ENCODE data around the gene MCTP2.

Gene MCTP2

GRCh38 chr15:94205366-94205765, 26.0 kb upstream of the MCTP2 start:
- Histone ChIP-seq H3K4me3 (ENCODE audit: low read depth in 1 of 5, low read length in 5 of 5) (no peak overlapping the region), H3K27me3 (ENCODE audit: control insufficient read depth in 5 of 5, insufficient read depth in 4 of 5, low read length in 5 of 5) (peaks cover 0 to 3% (median 0%) of the 10 kb centered on the region in 5 donors), H3K9ac (ENCODE audit: low read length in 5 of 5) (no peak overlapping the region), H3K27ac (ENCODE audit: low read depth, low read length) (no peak overlapping the region), H3K36me3 (ENCODE audit: control insufficient read depth in 5 of 5, insufficient read depth in 5 of 5, low read length in 5 of 5) (no peaks in the 10 kb centered on the region), H3K9me3 (ENCODE audit: control insufficient read depth in 5 of 5, low read length in 5 of 5) (no peaks in the 10 kb centered on the region), H3K4me1 (ENCODE audit: control insufficient read depth in 5 of 5, insufficient read depth in 5 of 5, low read length in 5 of 5) (no peaks in the 10 kb centered on the region)

- no peaks in the 10 kb centered on the region for H3K36me3 ChIP-seq (ENCODE audit: control insufficient read depth in 5 of 5, insufficient read depth in 5 of 5, low read length in 5 of 5)
- H3K4me3 ChIP-seq (ENCODE audit: low read depth in 1 of 5, low read length in 5 of 5) = no peak overlapping the region
- no peaks in the 10 kb centered on the region for H3K4me1 ChIP-seq (ENCODE audit: control insufficient read depth in 5 of 5, insufficient read depth in 5 of 5, low read length in 5 of 5)
- H3K9ac ChIP-seq (ENCODE audit: low read length in 5 of 5) = no peak overlapping the region
- H3K27ac ChIP-seq (ENCODE audit: low read depth, low read length) = no peak overlapping the region
- no peaks in the 10 kb centered on the region for H3K9me3 ChIP-seq (ENCODE audit: control insufficient read depth in 5 of 5, low read length in 5 of 5)
- no peaks in the 10 kb centered on the region for H3K27me3 ChIP-seq (ENCODE audit: control insufficient read depth in 5 of 5, insufficient read depth in 4 of 5, low read length in 5 of 5)
These were observed 24.7 kb upstream of the MCTP2 start for GRCh38 chr15:94206463-94207167.

- no peak overlapping the region for H3K9ac ChIP-seq (ENCODE audit: low read length in 5 of 5)
- H3K27me3 ChIP-seq (ENCODE audit: control insufficient read depth in 5 of 5, insufficient read depth in 4 of 5, low read length in 5 of 5) = peaks cover 0 to 5% (median 3%) of the 10 kb centered on the region in 5 donors
- H3K36me3 ChIP-seq (ENCODE audit: control insufficient read depth in 5 of 5, insufficient read depth in 5 of 5, low read length in 5 of 5) = no peaks in the 10 kb centered on the region
- no peaks in the 10 kb centered on the region for H3K9me3 ChIP-seq (ENCODE audit: control insufficient read depth in 5 of 5, low read length in 5 of 5)
- H3K4me3 ChIP-seq (ENCODE audit: low read depth in 1 of 5, low read length in 5 of 5) = no peak overlapping the region
- no peak overlapping the region for H3K27ac ChIP-seq (ENCODE audit: low read depth, low read length)
- no peaks in the 10 kb centered on the region for H3K4me1 ChIP-seq (ENCODE audit: control insufficient read depth in 5 of 5, insufficient read depth in 5 of 5, low read length in 5 of 5)
These were observed 19.1 kb upstream of the MCTP2 start for GRCh38 chr15:94212291-94212690.

GRCh38 chr15:94225616-94226015, 5.7 kb upstream of the MCTP2 start:
- Histone ChIP-seq H3K27me3 (ENCODE audit: control insufficient read depth in 5 of 5, insufficient read depth in 4 of 5, low read length in 5 of 5) (peaks cover 0 to 3% (median 0%) of the 10 kb centered on the region in 5 donors), H3K36me3 (ENCODE audit: control insufficient read depth in 5 of 5, insufficient read depth in 5 of 5, low read length in 5 of 5) (no peaks in the 10 kb centered on the region), H3K4me1 (ENCODE audit: control insufficient read depth in 5 of 5, insufficient read depth in 5 of 5, low read length in 5 of 5) (peaks cover 0 to 11% (median 4%) of the 10 kb centered on the region in 5 donors)

GRCh38 chr15:94228611-94229010, 2.8 kb upstream of the MCTP2 start:
- Histone ChIP-seq H3K4me3 (ENCODE audit: low read depth in 1 of 5, low read length in 5 of 5) (no peak overlapping the region), H3K27me3 (ENCODE audit: control insufficient read depth in 5 of 5, insufficient read depth in 4 of 5, low read length in 5 of 5) (peaks cover 0 to 3% (median 2%) of the 10 kb centered on the region in 5 donors)

More at GRCh38 chr15:94225616-94226015, 5.7 kb upstream of the MCTP2 start:
- H3K4me3 ChIP-seq (ENCODE audit: low read depth in 1 of 5, low read length in 5 of 5) = no peak overlapping the region
- H3K9me3 ChIP-seq (ENCODE audit: control insufficient read depth in 5 of 5, low read length in 5 of 5) = no peaks in the 10 kb centered on the region
- no peak overlapping the region for H3K9ac ChIP-seq (ENCODE audit: low read length in 5 of 5)
- H3K27ac ChIP-seq (ENCODE audit: low read depth, low read length) = no peak overlapping the region

GRCh38 chr15:94229591-94230369, 1.6 kb upstream of the MCTP2 start:
- H3K36me3 ChIP-seq (ENCODE audit: control insufficient read depth in 5 of 5, insufficient read depth in 5 of 5, low read length in 5 of 5) = no peaks in the 10 kb centered on the region
- H3K9me3 ChIP-seq (ENCODE audit: control insufficient read depth in 5 of 5, low read length in 5 of 5) = no peaks in the 10 kb centered on the region
- no peak overlapping the region for H3K4me3 ChIP-seq (ENCODE audit: low read depth in 1 of 5, low read length in 5 of 5)
- no peak overlapping the region for H3K9ac ChIP-seq (ENCODE audit: low read length in 5 of 5)
- no peak overlapping the region for H3K27ac ChIP-seq (ENCODE audit: low read depth, low read length)
- peaks cover 0 to 3% (median 2%) of the 10 kb centered on the region in 5 donors for H3K27me3 ChIP-seq (ENCODE audit: control insufficient read depth in 5 of 5, insufficient read depth in 4 of 5, low read length in 5 of 5)
- H3K4me1 ChIP-seq (ENCODE audit: control insufficient read depth in 5 of 5, insufficient read depth in 5 of 5, low read length in 5 of 5) = peaks cover 0 to 25% (median 18%) of the 10 kb centered on the region in 5 donors

More at GRCh38 chr15:94228611-94229010, 2.8 kb upstream of the MCTP2 start:
- peaks cover 0 to 25% (median 18%) of the 10 kb centered on the region in 5 donors for H3K4me1 ChIP-seq (ENCODE audit: control insufficient read depth in 5 of 5, insufficient read depth in 5 of 5, low read length in 5 of 5)
- H3K9me3 ChIP-seq (ENCODE audit: control insufficient read depth in 5 of 5, low read length in 5 of 5) = no peaks in the 10 kb centered on the region
- H3K9ac ChIP-seq (ENCODE audit: low read length in 5 of 5) = no peak overlapping the region
- H3K27ac ChIP-seq (ENCODE audit: low read depth, low read length) = no peak overlapping the region
- H3K36me3 ChIP-seq (ENCODE audit: control insufficient read depth in 5 of 5, insufficient read depth in 5 of 5, low read length in 5 of 5) = no peaks in the 10 kb centered on the region

- Histone ChIP-seq H3K4me1 (ENCODE audit: control insufficient read depth in 5 of 5, insufficient read depth in 5 of 5, low read length in 5 of 5) (peaks cover 0 to 25% (median 18%) of the 10 kb centered on the region in 5 donors), H3K4me3 (ENCODE audit: low read depth in 1 of 5, low read length in 5 of 5) (peak overlapping the region; percentile 63 to 88 (median 67)), H3K9me3 (ENCODE audit: control insufficient read depth in 5 of 5, low read length in 5 of 5) (no peaks in the 10 kb centered on the region), H3K27me3 (ENCODE audit: control insufficient read depth in 5 of 5, insufficient read depth in 4 of 5, low read length in 5 of 5) (peaks cover 0 to 3% (median 2%) of the 10 kb centered on the region in 5 donors), H3K36me3 (ENCODE audit: control insufficient read depth in 5 of 5, insufficient read depth in 5 of 5, low read length in 5 of 5) (no peaks in the 10 kb centered on the region), H3K27ac (ENCODE audit: low read depth, low read length) (no peak overlapping the region), H3K9ac (ENCODE audit: low read length in 5 of 5) (peak overlapping the region in 4 of 5 donors; percentile 15 to 59 (median 39))
These were observed 904 bp upstream of the MCTP2 start for GRCh38 chr15:94230431-94230882.

- H3K27me3 ChIP-seq (ENCODE audit: control insufficient read depth in 5 of 5, insufficient read depth in 4 of 5, low read length in 5 of 5) = peaks cover 0 to 3% (median 2%) of the 10 kb centered on the region in 5 donors
- no peaks in the 10 kb centered on the region for H3K36me3 ChIP-seq (ENCODE audit: control insufficient read depth in 5 of 5, insufficient read depth in 5 of 5, low read length in 5 of 5)
- H3K9me3 ChIP-seq (ENCODE audit: control insufficient read depth in 5 of 5, low read length in 5 of 5) = no peaks in the 10 kb centered on the region
- peaks cover 0 to 25% (median 18%) of the 10 kb centered on the region in 5 donors for H3K4me1 ChIP-seq (ENCODE audit: control insufficient read depth in 5 of 5, insufficient read depth in 5 of 5, low read length in 5 of 5)
- peak overlapping the region in 1 of 5 donors; percentile 17 for H3K9ac ChIP-seq (ENCODE audit: low read length in 5 of 5)
- peak overlapping the region; percentile 59 to 75 (median 65) for H3K4me3 ChIP-seq (ENCODE audit: low read depth in 1 of 5, low read length in 5 of 5)
- no peak overlapping the region for H3K27ac ChIP-seq (ENCODE audit: low read depth, low read length)
These were observed 535 bp downstream of the MCTP2 start for GRCh38 chr15:94231723-94232468.

- Histone ChIP-seq H3K27ac (ENCODE audit: low read depth, low read length) (no peak overlapping the region), H3K9ac (ENCODE audit: low read length in 5 of 5) (no peak overlapping the region), H3K36me3 (ENCODE audit: control insufficient read depth in 5 of 5, insufficient read depth in 5 of 5, low read length in 5 of 5) (no peaks in the 10 kb centered on the region), H3K27me3 (ENCODE audit: control insufficient read depth in 5 of 5, insufficient read depth in 4 of 5, low read length in 5 of 5) (peaks cover 0 to 3% (median 2%) of the 10 kb centered on the region in 5 donors), H3K9me3 (ENCODE audit: control insufficient read depth in 5 of 5, low read length in 5 of 5) (no peaks in the 10 kb centered on the region), H3K4me3 (ENCODE audit: low read depth in 1 of 5, low read length in 5 of 5) (no peak overlapping the region), H3K4me1 (ENCODE audit: control insufficient read depth in 5 of 5, insufficient read depth in 5 of 5, low read length in 5 of 5) (peaks cover 0 to 25% (median 18%) of the 10 kb centered on the region in 5 donors)
These were observed 2.1 kb downstream of the MCTP2 start for GRCh38 chr15:94233441-94233840.
